ENCODE results near the gene CDYL2.

GRCh38 chr16:80684906-80685305, 119.5 kb downstream of the CDYL2 start:
- TF ChIP-seq CTCF (IDR thresholded peaks at IDR 0.05; ENCODE audit: low read depth, low read length, poor library complexity, severe bottlenecking) = no peak
- no peak for TF ChIP-seq EZH2phosphoT487 (IDR thresholded peaks at IDR 0.05; ENCODE audit: borderline replicate concordance, low read length)

All from DOHH2 (cell line).